Spleen (tissue), 11 donors: ENCODE data around the gene EDNRA. TPM values are rescaled to one million over a fixed set of nuclear protein-coding genes. Genes with fewer than 3 reads are reported as not detected.

Experiments
- DNase-seq: peaks from one replicate; pipeline ENCODE4 v3.0.0-alpha.2; 2020
- H3K27ac ChIP-seq, 8 donors: fragments of 200-600 bp; sonication (generic) in 7 of 8; 1 replicate in 4 of 8; 2 replicates in 4 of 8; pipeline versions ENCODE4 v1.5.0 to v1.8.0; 2016 to 2021; ENCODE audit warnings: inconsistent platforms in 4 of 8, mild to moderate bottlenecking in 4 of 8, moderate library complexity in 1 of 8
- H3K27me3 ChIP-seq, 7 donors: fragments of 200-600 bp; sonication (generic) in 6 of 7; replicated peaks in 1 of 7; 1 replicate in 4 of 7; 2 replicates in 3 of 7; pipeline versions ENCODE4 v1.5.0 to v1.8.0; 2016 to 2021; ENCODE audit warnings: inconsistent platforms in 3 of 7, mild to moderate bottlenecking in 1 of 7
- H3K36me3 ChIP-seq, 6 donors: fragments of 200-600 bp; sonication (generic) in 5 of 6; 1 replicate in 4 of 6; 2 replicates in 2 of 6; pipeline versions ENCODE4 v1.5.0 to v1.8.0; 2016 to 2021; ENCODE audit warnings: inconsistent platforms in 2 of 6
- H3K4me1 ChIP-seq, 6 donors: fragments of 200-600 bp; sonication (generic) in 5 of 6; 1 replicate in 3 of 6; 2 replicates in 3 of 6; pipeline versions ENCODE4 v1.5.0 to v1.8.0; 2016 to 2021; ENCODE audit warnings: inconsistent platforms in 3 of 6
- H3K4me3 ChIP-seq, 8 donors: fragments of 200-600 bp; sonication (generic) in 7 of 8; 1 replicate in 4 of 8; 2 replicates in 4 of 8; pipeline versions ENCODE4 v1.5.0 to v1.8.0; 2016 to 2021; ENCODE audit warnings: inconsistent platforms in 4 of 8, mild to moderate bottlenecking in 4 of 8, moderate library complexity in 2 of 8
- H3K9me3 ChIP-seq, 8 donors: fragments of 200-600 bp; sonication (generic) in 7 of 8; 1 replicate in 4 of 8; 2 replicates in 4 of 8; pipeline versions ENCODE4 v1.5.0 to v1.8.0; 2016 to 2021; ENCODE audit warnings: inconsistent platforms in 4 of 8
- POLR2A ChIP-seq, 3 donors: fragments of 450-650 bp; IDR thresholded peaks; one replicate each; pipeline ENCODE4 v1.5.1; 2017; ENCODE audit warnings: antibody characterized with exemption in 3 of 3, mild to moderate bottlenecking in 1 of 3
- POLR2AphosphoS5 ChIP-seq, 3 donors: sonication (generic); formaldehyde crosslinking; IDR thresholded peaks; one replicate each; pipeline ENCODE4 v1.5.1; 2017; ENCODE audit warnings: antibody characterized with exemption in 3 of 3
- WGBS, 5 donors: extraction: QIAGEN DNeasy Blood & Tissue Kit in 3 of 5; methylation state at CpG; one replicate each; pipeline versions ENCODE4 v1.1.5 to v1.1.7; 2013 to 2018; 5-methylcytosine and 5-hydroxymethylcytosine counted together
- intact Hi-C: fragments of 100-400 bp; cut with DNase I; formaldehyde crosslinking; loops from one replicate; pipeline ENCODE4 v1.15.0; 2023; ENCODE audit warnings: low total_unique reads
- polyA plus RNA-seq, 3 donors: library from polyadenylated mRNA; stranded (reverse); fragments of 200-250 nt; gene quantifications; one replicate each; pipeline ENCODE4 v1.2.1, GENCODE V29; 2013
- total RNA-seq, 7 donors: library from RNA; depleted of rRNA in 3 of 7; stranded (reverse); fragments of >200 nt in 3 of 7; fragmentation: NEBNext Ultra II Directional in 4 of 7; extraction: Animal tissue kit (Norgen Biotek cat#: 25700) in 4 of 7; gene quantifications; one replicate each; pipeline versions ENCODE4 v1.1.0 to v1.2.1, GENCODE V29; 2016 to 2021
- TF ChIP-seq, protein P1 (sequence below), 11 experiments: fragments of 200-600 bp in 7 of 11; fragments of 450-650 bp in 4 of 11; sonication (generic) in 4 of 11; IDR thresholded peaks in 8 of 11; conservative IDR thresholded peaks in 3 of 11; 1 replicate in 7 of 11; 2 replicates in 4 of 11; pipeline versions ENCODE4 v1.4.0 to v1.8.0; 2016 to 2021; ENCODE audit warnings: antibody characterized with exemption in 11 of 11, inconsistent platforms in 4 of 11, mild to moderate bottlenecking in 1 of 11
- donor health status: healthy with polysubstance abuse.
- donor health status: DM: no; HTN: no; CAD: no; lungs with moderate emphysema.
- donor health status: DM: no; HTN: no; CAD: no.
- donor health status: Bipolar disorder and iron deficiency.
- donor health status: healthy.
- donor health status: DM: no; HTN: no; CAD: no.
- donor health status: DM: yes; HTN: yes; CAD: no.

EDNRA gene
- total and polyA plus RNA-seq, 10 donors, result 1.0 to 21.4 (median 8.7) TPM

GRCh38 chr4:147589586-147589985 lies 108.7 kb downstream of the EDNRA start:
- Histone ChIP-seq H3K9me3 (peaks cover 0 to 7% (median 5%) of the 10 kb centered on the region in 8 donors), H3K27ac (peak overlapping the region in 4 of 8 donors; percentile 4 to 32 (median 14)), H3K4me3 (no peak overlapping the region), H3K27me3 (peaks cover 0 to 1% (median 0%) of the 10 kb centered on the region in 7 donors), H3K36me3 (no peaks in the 10 kb centered on the region), H3K4me1 (peaks cover 0 to 16% (median 2%) of the 10 kb centered on the region in 6 donors)
- DNase-seq, result no peak
- no peak for TF ChIP-seq POLR2AphosphoS5 (IDR thresholded peaks at IDR 0.05)
- no peak for TF ChIP-seq POLR2A (IDR thresholded peaks at IDR 0.05)
- TF ChIP-seq, protein P1, sequence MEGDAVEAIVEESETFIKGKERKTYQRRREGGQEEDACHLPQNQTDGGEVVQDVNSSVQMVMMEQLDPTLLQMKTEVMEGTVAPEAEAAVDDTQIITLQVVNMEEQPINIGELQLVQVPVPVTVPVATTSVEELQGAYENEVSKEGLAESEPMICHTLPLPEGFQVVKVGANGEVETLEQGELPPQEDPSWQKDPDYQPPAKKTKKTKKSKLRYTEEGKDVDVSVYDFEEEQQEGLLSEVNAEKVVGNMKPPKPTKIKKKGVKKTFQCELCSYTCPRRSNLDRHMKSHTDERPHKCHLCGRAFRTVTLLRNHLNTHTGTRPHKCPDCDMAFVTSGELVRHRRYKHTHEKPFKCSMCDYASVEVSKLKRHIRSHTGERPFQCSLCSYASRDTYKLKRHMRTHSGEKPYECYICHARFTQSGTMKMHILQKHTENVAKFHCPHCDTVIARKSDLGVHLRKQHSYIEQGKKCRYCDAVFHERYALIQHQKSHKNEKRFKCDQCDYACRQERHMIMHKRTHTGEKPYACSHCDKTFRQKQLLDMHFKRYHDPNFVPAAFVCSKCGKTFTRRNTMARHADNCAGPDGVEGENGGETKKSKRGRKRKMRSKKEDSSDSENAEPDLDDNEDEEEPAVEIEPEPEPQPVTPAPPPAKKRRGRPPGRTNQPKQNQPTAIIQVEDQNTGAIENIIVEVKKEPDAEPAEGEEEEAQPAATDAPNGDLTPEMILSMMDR (IDR thresholded peaks at IDR 0.05 in 8 of 11, conservative IDR thresholded peaks at IDR 0.05 in 3 of 11), result no peak
- WGBS, 5 donors, result 66 to 79% (median 71%) methylated on average over 1 of the region's 1 CpG
- intact Hi-C loops, result no loop called here

DNA sequence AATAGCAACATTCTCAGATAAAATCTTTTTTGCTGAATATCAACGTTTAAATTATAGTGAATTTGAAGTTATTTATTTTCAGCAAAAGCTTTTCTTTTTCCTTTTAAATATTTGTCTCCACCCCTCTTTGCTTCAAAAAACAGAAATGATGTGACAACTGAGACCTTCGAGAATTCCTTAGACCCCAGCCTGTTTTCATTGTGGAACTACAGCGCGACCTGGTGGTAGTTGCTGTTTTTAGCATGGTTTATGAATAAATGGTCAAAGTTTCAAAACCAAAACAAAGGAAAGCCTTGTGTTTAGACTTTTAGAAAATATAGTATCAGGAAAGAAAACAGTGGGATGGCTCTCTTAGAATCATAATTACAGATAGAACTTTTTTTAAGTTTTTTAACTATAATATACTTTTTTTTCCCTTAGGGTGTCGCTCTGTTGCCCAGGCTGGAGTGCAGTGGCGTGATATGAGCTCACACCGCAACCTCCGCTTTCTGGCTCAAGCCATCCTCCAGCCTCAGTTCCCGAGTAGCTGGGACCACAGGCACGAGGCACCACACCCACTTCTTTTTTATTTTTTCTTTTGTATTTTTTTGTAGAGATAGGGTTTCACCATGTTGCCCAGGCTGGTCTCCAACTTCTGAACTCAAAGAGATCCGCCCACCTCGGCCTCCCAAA lies 109.5 kb downstream of the EDNRA start:
- intact Hi-C loops, result no loop called here
- no peaks in the 10 kb centered on the region for H3K27me3 ChIP-seq
- H3K36me3 ChIP-seq, result no peaks in the 10 kb centered on the region
- no peak for DNase-seq
- peaks cover 0 to 16% (median 2%) of the 10 kb centered on the region in 6 donors for H3K4me1 ChIP-seq
- H3K4me3 ChIP-seq, result no peak overlapping the region
- H3K9me3 ChIP-seq, result peaks cover 0 to 2% (median 0%) of the 10 kb centered on the region in 8 donors
- WGBS, 5 donors, result 49 to 50% (median 49%) methylated on average over 12 of the region's 12 CpGs
- no peak overlapping the region for H3K27ac ChIP-seq
- TF ChIP-seq POLR2AphosphoS5 (IDR thresholded peaks at IDR 0.05), result no peak
- TF ChIP-seq, protein P1 (IDR thresholded peaks at IDR 0.05 in 8 of 11, conservative IDR thresholded peaks at IDR 0.05 in 3 of 11), result peak in 8 of 11 experiments; percentile 22 to 57 (median 52)

DNA sequence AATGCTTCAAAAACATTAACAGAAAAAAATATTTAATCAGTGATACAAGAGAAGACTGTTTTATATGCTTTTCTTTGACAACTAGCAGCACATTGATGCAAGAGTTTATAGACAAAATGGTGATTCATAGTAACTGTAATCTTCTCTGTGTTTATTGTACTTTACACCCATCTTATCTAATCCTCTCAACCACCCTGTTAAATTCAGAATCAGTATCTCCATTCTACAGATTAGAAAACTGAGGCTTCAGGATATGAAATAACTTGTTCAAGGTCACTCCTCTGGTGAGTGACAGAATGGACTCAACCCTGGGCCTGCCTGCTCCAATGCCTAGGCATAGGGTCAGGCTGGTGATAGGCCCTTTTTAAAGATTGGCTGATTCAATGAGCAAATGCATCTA lies 110.2 kb downstream of the EDNRA start:
- H3K36me3 ChIP-seq, result no peaks in the 10 kb centered on the region
- TF ChIP-seq POLR2AphosphoS5 (IDR thresholded peaks at IDR 0.05), result no peak
- TF ChIP-seq, protein P1 (IDR thresholded peaks at IDR 0.05 in 8 of 11, conservative IDR thresholded peaks at IDR 0.05 in 3 of 11), result no peak
- TF ChIP-seq POLR2A (IDR thresholded peaks at IDR 0.05), result no peak
- H3K9me3 ChIP-seq, result no peaks in the 10 kb centered on the region
- intact Hi-C loops, result no loop called here
- no peak overlapping the region for H3K4me3 ChIP-seq
- DNase-seq, result no peak
- H3K27me3 ChIP-seq, result no peaks in the 10 kb centered on the region
- H3K4me1 ChIP-seq, result peaks cover 0 to 16% (median 2%) of the 10 kb centered on the region in 6 donors
- no peak overlapping the region for H3K27ac ChIP-seq

- H3K9me3 ChIP-seq, result no peaks in the 10 kb centered on the region
- no peak overlapping the region for H3K4me3 ChIP-seq
- WGBS, 5 donors, result 52 to 69% (median 60%) methylated on average over 5 of the region's 5 CpGs
- no peaks in the 10 kb centered on the region for H3K27me3 ChIP-seq
- intact Hi-C loops, result no loop called here
- no peak overlapping the region for H3K27ac ChIP-seq
- no peak for TF ChIP-seq POLR2A (IDR thresholded peaks at IDR 0.05)
- TF ChIP-seq, protein P1 (IDR thresholded peaks at IDR 0.05 in 8 of 11, conservative IDR thresholded peaks at IDR 0.05 in 3 of 11), result no peak
- no peak for TF ChIP-seq POLR2AphosphoS5 (IDR thresholded peaks at IDR 0.05)
- H3K4me1 ChIP-seq, result peaks cover 0 to 13% (median 2%) of the 10 kb centered on the region in 6 donors
- H3K36me3 ChIP-seq, result no peaks in the 10 kb centered on the region
- DNase-seq, result no peak
These were observed 113.2 kb downstream of the EDNRA start for GRCh38 chr4:147594107-147594506.
